ENCODE measurements around the gene MALRD1.

The MALRD1 gene

DNA sequence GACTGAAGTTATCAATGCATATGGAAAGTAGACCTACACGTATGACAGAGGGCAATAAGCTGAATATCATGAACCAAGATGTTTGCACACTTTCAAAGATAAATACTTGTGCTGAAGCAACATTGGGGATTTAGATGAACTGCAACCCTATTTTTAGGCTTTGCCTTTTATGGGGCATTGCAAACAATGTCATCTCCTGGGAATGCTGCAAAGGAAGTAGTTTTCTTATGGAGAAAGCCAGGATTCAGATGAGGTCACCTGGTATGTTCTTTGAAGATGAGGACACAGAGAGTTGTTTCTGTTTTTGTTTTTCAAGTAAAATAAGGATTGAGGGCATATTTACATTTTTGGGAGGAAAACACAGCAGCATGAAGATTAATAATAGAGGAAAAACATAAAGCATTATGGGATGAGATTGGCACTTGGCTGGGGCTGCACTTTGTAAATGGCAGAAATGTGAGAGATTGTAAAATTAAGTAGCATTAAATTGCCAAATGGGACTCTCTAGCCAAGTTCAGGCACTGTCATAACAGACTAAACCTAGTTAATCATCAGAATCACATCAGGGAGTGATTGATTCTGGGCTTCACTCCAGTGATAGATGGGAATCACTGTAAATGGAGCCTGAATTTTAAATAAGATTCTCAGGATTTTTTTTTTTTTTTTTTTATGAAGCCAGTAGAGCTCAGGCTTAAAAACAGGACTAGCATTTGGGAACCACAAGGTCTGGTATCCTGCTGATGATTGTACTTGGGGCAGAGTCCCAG, 63.1 kb downstream of the MALRD1 start:
- no peak for DNase-seq

DNA sequence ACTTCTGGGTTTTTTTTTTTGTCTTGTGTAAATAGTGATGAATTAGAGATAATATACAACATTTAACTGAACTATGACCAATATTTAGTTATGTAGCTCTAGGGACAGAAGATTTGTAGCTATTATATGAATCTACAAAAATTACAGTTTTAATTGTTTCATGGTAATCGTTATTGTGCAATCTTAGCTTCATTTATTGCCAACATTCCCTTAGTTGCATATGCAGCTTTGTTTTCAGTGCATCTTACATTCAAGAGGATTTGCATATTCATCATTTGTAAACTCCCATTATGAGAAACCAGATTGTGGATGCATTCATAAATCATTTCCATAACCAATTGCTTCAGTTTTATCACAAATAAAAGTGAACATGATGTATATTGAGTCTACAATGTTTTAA, 68.8 kb downstream of the MALRD1 start:
- no peak for DNase-seq

DNA sequence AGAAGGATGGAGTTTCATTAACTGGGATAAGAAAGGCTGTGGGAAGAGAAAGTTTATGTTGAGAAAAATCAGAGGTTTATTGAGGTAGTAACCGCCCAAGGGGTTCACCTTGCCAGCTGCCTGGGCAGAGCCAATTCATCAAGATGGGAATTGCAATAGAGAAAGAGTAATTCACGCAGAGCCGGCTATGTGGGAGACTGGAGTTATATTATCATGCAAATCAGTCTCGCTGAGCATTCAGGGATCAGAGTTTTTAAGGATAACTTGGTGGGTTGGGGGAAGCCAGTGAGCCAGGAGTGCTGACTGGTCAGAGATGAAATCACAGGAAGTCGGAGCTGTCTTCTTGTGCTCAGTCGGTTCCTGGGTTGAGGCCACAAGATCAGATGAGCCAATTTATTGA, 70.6 kb downstream of the MALRD1 start:
- no peak for DNase-seq

DNA sequence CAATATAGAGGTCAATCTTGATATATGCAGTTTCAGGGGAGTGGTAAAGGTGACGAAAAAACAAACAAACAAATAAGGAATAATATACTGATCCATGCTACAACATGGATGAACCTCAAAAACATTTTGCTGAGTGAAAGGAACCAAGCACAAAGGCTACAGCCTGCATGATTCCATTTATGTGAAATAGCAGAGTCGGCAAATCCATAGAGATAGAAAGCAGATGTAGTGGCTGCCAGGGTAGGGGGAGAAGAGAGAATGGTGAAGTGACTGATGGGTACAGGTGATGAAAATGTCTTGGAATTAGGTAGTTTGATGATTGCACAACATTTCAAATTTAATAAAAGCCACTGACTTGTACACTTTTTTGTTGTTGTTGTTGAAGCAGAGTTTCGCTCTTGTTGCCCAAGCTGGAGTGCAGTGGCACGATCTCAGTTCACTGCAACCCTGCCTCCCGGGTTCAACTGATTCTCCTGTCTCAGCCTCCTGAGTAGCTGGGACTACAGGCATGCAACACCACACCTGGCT, 71.8 kb downstream of the MALRD1 start:
- DNase-seq = no peak

DNA sequence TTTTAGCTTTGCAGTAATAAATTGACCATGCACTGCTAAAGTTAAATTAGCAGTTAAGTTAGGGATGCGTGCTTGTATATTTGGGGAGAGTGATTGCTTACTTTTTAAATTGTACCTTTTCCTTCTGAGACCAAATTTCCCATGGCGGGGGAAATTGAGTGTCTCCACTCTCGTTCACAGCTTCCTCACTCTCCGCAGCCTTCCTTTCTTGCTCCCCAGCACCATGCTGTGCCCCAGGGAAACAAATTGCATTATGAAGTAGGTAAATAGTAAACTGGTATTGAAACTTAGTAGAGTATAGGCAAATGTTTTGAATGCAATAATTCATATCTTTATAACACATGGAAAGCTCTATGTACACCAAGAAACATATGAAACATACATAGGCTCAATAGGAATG, 85.4 kb downstream of the MALRD1 start:
- no peak for DNase-seq

DNA sequence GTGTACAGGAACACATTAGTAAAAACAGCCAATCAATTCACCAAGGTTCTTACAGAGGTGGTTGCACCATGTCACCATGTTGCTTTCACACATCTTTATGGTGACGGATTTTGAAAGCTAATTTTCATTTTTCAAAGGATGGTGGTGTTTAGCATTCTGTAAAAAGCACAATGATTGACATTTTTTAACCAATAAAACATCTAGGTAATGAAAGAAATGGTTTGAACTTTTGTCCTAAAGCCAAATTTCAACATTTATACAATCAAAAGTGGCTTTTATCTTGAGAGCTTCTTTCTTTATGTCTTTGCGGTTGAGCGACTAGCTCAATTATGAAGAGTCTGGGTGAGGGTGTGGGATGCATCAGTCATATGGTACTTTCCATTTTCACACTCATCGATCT, 94.4 kb downstream of the MALRD1 start:
- DNase-seq = no peak

DNA sequence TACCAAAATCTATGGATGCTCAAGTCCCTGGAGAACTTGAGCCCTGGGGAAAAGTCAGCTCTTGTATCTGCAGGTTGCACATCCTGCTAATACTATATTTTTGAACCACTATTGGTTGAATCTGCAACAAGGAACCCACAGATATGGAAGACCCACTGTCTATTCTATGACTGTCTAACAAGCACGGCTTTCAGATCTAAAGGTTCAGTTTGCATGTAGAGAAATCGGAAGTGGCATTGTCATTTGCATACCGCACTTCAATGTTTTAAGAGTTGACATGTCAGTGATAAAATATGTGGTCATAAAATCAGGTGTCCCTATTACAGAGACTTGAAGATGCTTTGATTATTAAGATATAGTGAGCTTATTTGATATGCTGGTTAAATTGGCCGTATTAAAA, 95.6 kb downstream of the MALRD1 start:
- no peak for DNase-seq

DNA sequence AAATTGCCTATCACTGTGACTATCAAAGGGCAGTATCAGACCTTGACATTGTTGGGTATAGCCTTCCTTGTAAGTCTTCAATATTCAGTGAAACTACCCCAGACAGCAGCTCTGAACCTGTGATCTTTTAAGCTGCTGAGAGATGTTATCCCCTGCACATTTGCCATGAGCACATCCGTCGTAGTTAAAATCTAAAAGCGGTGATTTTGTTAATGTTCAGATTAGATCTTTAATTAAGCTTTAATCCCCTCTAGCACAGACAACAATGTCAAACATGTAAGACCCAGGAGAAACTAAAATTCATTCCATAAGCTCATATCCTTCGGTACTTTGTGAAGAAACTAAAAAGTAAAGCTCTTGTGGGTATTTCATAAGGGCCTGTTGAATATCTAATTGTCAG, 105.8 kb downstream of the MALRD1 start:
- no peak for DNase-seq

DNA sequence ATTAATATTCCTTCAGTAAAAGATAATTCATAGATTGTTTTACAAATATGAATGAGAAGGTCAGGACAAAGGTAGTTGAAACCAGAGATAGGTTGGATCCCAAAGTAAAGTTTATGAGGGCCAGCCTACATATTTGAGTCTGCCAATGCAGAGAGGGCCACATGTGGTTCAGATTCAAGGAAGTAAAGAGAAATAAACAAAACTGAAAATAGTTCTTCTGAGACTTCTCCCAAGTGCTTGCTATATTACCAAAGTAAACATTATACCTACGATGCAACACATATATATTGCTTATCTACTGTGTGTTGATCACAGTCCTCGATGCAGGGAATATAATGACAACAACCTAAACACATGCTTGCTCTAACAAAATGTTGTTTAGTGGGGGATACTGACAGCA, 109.8 kb downstream of the MALRD1 start:
- DNase-seq = no peak

DNA sequence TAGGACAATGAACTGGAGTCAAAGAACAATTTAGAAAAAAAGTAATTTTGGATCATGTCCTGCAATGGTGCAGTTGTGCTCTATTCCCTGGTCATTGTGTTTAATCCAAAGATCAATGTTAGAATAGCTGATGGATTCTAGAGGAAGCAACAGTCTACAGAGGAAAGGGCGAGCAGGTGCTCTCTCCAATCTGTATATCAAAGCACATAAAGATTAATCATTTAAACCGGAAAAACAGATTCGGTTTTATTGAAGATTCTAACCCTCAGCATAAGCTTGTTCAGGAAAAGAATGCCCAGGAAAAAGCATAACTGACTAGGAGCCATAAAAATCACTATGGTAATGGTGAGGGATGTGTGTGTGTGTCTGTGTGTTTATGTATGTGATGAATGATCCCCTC, 110.3 kb downstream of the MALRD1 start:
- DNase-seq = no peak

DNA sequence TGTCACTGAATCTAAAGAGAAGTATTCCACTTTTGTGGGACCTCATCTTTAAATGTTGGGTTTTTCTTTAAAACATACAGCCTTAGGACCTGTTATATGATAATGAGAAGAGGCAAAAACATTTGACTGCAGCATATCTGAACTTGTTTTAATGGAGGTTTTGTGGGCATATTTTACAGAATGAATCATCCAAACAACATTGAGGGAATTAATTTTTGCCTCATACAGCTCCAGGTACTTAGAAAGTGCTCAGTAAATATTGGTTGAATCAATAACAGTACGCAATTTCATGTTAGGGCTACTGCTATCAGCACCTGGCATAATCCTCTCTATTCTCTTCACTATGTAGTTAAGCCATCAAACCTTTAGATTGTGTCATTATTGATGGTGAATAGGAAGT, 115.9 kb downstream of the MALRD1 start:
- DNase-seq = no peak

DNA sequence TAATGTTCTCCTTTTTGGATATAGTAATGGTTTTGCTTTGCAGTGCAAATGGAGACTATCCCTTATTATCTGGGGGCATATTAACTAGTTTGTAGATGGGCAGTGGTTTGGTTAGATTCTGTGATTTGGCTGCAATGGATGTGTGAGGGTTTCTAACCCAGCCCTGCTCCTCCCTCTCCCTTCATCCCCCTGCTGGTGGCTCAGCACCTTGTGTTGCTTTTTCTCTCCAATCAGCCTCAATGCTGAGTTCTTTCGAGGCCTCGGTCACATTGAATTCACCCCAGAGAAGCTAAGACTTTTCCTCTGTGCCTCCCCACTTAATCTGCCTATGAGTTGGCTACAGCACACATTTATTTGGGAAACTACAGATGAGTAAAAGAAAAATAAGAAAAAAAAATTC, 120.0 kb downstream of the MALRD1 start:
- no peak for DNase-seq

DNA sequence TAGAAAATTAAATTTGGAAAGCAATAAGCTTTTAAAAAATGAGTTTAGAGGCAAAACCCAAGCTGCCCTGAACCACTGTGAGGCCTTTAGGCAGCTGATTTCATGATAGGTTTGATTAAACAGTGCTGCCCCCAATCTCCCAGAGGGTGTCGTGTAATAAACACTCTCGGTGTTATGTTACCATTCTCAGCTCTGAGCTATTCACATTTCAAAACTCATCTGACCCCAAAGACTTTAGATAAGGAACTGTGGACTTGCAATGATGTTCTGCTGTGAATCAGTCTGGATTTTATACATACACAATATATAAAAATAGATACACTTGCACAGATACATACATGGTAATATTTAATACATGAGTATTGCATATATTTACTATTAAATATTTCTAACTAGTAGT, 120.4 kb downstream of the MALRD1 start:
- DNase-seq = no peak

DNA sequence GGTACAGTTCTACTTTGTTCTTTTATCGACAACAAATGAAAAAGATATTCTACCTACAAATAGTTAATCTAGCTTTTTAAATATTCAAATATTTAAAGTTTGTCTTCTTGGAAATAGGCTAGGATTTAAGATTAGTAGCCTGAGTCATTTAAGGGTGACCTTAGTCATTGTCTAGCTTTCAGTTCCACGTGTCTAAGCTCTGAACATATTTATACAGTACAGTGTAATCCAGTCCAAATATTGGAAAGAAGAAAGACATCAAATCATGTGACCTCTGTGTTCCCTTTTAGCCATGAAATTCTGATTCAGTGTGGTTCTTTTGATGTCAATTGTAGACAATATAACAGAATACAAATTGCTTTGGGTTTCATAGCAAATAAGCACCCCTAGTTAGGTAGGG, 121.1 kb downstream of the MALRD1 start:
- DNase-seq = no peak

DNA sequence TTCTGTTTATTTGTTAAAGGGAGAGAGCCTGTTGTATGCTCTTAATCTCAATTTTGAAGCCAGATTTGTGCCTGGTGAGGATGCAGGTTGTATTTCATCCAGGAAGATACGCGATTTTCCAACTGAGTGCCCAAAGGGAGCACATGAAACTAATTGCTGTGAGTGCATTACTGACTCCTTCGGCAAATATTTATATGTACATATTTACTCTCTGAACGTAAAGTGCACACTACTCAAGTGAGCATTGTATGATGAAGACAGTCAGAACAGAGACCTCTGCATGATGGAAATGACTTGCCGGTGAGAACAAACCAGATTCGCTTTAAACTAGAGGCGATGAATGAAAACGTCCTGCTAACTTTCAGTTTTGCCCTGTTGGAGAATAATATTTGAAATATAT, 130.1 kb downstream of the MALRD1 start:
- no peak for DNase-seq

DNA sequence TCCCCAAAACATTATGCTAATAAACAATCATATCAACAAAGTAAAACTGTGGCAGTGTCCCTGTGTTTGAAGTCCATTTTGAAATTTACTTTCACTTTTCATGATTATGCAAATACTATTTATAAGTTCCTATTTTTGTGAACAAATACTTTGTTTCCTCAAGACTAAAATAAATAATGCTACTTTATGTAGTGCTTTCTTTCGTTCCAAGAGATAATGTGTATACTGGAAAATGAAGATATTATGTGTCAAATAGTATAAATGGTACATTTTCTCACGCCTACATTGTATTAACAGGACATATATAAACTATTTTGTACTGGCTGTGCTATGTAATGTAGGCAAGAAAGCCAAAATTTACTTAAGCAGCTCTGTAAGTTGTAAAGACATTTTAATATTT, 136.3 kb downstream of the MALRD1 start:
- no peak for DNase-seq

DNA sequence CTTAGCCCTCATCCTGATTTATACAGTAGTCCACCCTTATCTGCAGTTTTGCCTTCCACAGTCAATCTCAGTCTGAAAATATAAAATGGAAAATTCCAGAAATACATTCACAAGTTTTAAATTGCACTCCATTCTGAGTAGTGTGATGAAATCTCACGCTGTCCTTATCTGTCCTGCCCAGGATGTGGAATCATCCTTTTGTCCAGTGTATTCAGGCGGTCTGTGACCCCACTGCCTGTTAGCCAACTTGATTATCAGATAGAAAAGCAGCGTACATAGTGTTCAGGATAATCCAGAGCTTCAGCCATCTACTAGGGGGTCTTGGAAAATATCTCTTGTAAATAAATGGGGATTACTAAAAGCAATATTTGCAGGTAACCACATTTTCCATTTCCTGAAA, 146.3 kb downstream of the MALRD1 start:
- DNase-seq = no peak

DNA sequence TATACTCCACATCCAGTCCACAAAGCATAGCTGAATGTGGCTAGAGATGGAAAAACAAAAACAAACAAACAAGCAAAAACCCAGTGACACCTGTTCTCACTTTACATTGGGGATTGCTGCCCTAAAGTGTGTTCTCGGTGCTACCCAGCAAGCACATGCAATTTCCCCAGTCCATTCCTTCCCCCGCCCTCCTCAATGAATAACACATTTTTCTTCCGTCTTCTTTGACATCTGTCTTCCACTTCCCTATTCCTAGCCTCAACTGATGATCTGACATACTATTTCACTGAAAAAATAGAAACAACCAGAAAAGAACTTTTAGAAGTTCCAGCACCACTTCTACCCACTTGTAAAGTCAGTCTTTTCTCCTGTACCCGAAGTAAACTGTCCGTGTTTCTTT, 147.1 kb downstream of the MALRD1 start:
- DNase-seq = no peak

DNA sequence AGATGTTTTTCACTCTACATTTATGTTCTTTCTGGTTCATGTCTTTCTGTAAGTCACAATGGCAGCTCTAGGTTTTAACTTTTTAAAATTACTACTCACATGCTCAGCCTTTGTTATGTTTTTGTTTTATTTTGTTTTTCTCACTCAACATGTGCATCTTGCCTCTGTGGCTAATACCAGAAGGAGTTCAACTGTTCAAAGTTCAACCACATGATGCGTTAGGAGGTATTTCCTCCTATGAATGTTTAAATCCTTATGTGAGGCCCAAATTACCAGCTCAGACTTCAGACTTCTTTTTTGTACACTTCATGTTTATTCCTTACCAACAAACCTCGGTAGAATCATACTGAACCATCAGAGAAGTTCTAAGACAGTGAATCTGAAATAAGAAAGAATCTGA, 151.6 kb downstream of the MALRD1 start:
- DNase-seq = no peak

DNA sequence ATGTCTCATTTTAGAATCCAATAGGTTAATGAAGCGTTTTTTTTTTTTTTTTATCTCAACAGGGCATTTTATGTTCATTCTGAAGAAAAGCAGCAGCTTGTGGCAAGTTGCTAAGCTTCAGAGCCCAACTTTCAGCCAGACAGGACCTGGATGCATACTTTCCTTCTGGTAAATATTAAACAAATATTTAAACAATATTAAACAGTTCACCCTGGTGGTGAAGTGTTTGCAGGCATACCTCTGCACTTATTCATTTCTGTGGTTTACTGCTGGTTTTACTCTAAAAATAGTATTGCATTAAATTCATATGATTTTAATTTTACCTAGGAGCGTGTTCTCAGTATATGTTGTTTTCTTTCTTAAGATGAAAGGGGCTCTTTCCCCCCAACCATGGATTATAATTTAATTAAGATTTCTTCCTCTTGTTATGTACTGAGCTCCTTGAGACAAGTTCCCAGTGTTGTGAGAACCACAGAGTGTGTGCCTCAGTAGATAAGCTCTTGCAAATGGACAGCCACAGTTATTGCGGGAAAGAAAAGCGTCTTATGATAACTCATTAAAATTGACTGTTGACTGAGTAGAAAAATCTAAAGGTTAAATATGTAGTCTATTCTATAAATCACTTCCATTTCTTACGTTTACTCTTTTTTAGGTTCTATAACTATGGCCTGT, 155.8 kb downstream of the MALRD1 start:
- DNase-seq = no peak

DNA sequence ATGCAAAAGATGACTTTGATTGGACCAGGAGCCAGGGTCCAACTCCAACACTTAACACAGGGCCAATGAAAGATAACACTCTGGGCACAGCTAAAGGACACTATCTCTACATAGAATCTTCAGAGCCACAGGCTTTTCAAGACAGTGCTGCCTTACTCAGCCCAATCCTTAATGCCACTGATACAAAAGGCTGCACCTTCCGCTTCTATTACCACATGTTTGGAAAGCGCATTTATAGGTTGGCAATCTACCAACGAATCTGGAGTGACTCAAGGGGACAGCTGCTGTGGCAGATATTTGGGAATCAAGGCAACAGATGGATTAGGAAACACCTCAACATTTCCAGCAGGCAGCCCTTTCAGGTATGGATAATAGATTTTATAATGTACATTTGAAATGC, 160.7 kb downstream of the MALRD1 start:
- no peak for DNase-seq

DNA sequence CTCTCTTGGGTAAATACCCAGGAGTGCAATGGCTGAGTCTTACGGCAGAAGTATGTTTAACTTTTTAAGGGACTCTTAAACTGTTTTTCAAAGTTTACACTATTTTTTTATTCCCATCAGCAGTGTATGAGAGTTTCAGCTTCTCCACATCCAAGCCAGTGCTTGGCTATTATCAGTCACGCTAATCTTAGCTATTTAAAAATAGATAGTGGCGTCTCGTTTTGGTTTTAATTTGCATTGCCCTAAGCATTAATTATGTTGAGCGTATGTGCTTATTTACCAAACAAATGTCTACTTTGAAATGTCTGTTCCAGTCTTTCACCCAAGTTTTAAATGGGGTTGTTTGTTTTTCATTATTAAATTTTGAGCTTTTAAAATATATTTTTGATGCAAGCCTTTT, 164.0 kb downstream of the MALRD1 start:
- no peak for DNase-seq

DNA sequence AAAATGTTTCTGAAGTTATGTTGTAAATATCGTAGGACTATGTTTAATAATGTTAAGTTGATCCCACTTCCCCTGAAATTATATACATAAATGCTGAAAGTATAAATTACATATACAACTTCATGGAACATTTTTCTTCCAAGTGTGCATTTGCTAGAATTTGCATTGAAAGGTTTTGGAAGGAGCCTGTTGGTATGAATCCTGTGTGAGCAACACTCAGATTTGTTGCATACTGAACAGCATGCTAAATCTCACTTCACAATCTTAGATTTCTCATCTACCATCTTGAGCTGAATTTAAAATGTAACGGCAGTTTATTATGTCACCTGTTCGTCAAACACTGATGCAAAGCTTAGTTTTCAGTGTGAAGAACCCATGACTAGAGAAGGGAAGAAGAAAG, 172.6 kb downstream of the MALRD1 start:
- no peak for DNase-seq

DNA sequence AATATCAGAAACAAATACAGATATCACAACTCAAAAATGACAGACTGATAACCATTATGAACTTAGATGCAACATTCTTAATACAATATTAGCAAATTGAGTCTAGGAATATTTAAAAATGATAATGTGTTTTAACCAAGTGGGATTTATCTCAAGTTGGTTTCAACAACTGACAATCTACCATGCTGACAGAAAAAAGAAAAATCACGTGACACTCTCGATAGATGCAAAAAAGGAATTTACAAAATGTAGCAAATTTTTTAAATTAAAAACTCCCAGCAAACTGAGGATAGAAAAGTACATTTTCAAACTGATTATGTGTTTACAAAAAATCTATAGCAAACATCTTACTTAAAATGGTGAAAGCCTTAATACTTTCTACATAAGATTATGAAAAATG, 177.4 kb downstream of the MALRD1 start:
- no peak for DNase-seq

DNA sequence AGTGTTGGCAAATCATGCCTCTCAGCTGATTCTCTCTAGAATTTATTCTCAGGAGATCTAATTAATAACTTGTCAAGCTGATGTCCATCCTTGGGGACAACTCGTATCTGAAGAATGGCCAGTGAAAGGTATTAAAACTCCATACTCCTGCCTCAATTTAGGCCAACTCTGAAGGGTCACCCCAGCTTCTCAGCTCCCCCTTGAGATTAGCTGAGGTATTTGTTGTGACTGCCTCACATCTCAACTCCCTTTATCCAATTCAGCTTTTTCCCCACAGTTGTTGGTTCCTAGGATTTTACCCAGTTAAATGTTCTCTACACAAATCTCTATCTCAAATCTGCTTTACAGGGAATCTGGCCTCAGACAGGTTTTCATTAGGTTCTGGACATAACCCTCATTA, 182.4 kb downstream of the MALRD1 start:
- DNase-seq = no peak

All from central memory CD4-positive, alpha-beta T cell (primary cell).